ENCODE data around the gene PDCL2.

The PDCL2 gene

DNA sequence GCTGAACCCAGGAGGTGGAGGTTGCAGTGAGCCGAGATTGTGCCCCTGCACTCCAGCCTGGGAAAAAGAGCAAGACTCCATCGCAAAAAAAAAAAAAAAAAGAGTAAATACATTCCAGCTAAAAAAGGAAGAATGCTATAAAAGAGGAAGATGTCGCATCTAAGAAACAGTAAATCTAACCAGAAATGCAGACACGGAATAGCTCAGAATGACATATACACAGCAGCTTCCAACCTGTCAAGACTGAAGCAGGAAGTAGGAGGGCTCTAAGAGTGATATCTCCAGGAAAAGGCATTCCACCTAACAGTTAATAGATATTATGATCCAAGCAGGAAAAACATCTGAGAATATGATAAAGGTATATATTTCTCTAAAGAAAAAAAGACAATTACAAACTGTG is 61.4 kb downstream of the PDCL2 start:
- peak; percentile 16 for DNase-seq

GRCh38 chr4:55530167-55530566 is 61.9 kb downstream of the PDCL2 start:
- DNase-seq, result no peak

- no peak for DNase-seq
Observed at GRCh38 chr4:55528491-55528890, 63.6 kb downstream of the PDCL2 start.

GRCh38 chr4:55524844-55525571 is 67.0 kb downstream of the PDCL2 start:
- no peak for DNase-seq

GRCh38 chr4:55518442-55518841 is 73.6 kb downstream of the PDCL2 start:
- no peak for DNase-seq

DNA sequence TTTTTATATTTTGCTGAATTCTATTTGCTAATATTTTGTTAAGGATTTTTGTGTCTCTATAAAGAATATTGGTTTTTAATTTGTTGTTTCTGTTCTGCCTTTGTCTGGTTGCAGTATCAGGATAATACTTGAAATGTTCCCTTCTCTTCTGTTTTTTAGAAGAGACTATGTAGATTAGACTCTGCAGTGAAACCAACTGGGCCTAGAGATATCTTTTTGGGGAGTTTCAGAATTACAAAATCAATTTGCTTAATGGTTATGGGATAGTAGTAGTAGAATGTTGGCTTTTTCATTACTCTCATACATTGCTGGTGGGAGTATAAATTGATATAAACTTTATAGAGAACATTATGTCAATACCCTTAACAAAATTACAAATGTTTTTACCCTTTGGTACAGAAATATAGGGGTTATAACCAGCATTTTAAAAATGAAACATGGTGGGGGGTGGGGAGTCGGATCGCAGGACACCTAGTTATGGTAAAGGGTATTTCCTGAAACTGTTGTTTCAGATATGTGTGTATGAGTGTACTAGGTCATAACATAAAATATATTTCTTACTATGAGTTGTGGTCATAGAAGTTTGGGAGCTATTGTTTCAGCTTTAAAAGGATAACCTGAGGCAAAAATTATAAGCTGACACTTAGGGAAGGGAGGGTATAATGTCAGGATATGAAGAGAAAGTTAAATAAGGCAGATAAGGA is 74.4 kb downstream of the PDCL2 start:
- DNase-seq, result no peak

- DNase-seq, result no peak
Observed at GRCh38 chr4:55512922-55513571, 79.0 kb downstream of the PDCL2 start.

DNA sequence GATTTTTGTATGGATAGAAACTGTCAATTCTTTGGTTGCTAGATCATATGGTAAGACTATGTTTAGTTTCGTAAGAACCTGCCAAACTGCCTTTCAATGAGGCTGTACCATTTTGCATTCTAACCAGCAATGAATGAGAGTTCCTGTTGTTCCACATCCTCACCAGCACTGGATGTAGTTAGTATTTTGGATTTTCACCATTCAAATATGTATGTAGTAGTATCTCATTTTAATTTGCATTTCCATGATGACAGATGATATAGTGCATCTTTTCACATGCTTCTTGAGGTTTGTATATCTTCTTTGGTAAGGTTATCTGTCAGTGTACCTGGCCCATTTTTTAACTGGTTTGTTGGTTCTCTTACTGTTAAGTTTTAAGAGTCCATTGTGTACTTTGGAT is 80.0 kb downstream of the PDCL2 start:
- no peak for DNase-seq

DNA sequence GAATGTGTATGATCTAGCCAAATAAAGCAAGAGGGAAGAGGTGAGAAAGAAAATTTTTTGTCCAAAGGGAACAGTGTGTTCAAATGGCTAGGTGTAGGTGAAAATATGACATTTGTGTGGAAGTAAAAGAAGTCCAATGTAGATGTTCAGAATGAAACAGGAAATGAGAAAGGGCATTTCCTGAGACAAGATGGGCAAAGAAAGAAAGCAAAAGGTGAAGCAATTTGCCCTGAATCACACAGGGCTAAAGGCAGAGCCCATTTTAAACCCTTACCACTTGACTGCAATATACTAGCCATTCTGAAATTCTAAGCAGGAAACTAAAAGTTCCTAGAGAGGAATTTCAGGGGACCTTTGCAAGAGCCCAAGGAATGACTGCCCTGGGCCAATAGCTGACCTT is 81.4 kb downstream of the PDCL2 start:
- no peak for DNase-seq

- DNase-seq, result peak; percentile 5
Observed at GRCh38 chr4:55509266-55509665, 82.8 kb downstream of the PDCL2 start.

DNA sequence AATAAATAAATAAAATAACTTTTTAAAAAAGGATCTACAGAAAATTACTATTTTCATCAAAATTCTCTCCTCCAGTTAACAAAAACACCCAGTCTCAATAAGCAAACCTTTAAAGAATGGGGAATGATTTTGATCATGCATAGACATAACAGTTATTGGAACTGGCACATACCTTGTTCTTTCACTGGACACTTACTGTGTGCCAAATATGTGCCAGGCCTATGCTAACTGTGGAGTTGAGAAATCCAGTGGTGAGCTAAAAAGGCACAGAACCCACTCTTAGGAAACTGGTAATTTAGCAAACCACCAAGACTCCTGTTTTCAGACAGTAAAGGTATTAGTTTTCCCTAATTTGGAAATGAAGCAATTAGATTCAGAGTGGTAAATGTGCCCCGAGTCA is 84.4 kb downstream of the PDCL2 start:
- DNase-seq, result no peak
